ENCODE measurements around the gene KRT23. TPM values are rescaled to one million over a fixed set of nuclear protein-coding genes. Genes with fewer than 3 reads are reported as not detected.

The KRT23 gene
- total and polyA plus RNA-seq, 2 of the 4 experiments (the other 2 are of a cell fraction) = 0.36 to 0.39 TPM

GRCh38 chr17:40958086-40958953 is 20.9 kb upstream of the KRT23 start:
- Histone ChIP-seq H3K4me1 (ENCODE audit: control insufficient read depth, insufficient read depth, low read length) (peaks cover 8% of the 10 kb centered on the region), H4K91ac (ENCODE audit: insufficient read depth, low read depth, low read length) (peak overlapping the region; percentile 70), H2AK5ac (ENCODE audit: low read depth, low read length) (peak overlapping the region; percentile 84), H2BK5ac (ENCODE audit: low read depth, low read length, poor library complexity, severe bottlenecking) (peak overlapping the region; percentile 90), H3K27ac (ENCODE audit: insufficient read depth, low read length) (no peak overlapping the region), H2BK20ac (ENCODE audit: low read depth, low read length) (peak overlapping the region; percentile 50), H4K20me1 (ENCODE audit: insufficient read depth, low read length) (no peaks in the 10 kb centered on the region), H2AFZ (replicated peaks; ENCODE audit: low read length, poor library complexity) (peak overlapping the region; percentile 17), H3K14ac (replicated peaks; ENCODE audit: low read depth, low read length) (peak overlapping the region; percentile 53), H3K4ac (ENCODE audit: low read depth, low read length) (peak overlapping the region; percentile 77), H2AK9ac (replicated peaks; ENCODE audit: low read depth, low read length, poor library complexity) (peak overlapping the region; percentile 42), H3K36me3 (ENCODE audit: control insufficient read depth, insufficient read depth, low read length) (no peaks in the 10 kb centered on the region), H2BK120ac (ENCODE audit: low read depth, low read length) (peak overlapping the region; percentile 69; the same call in 1 of the 2 replicates), H3K27me3 (ENCODE audit: control insufficient read depth, insufficient read depth, low read length) (no peaks in the 10 kb centered on the region), H2BK15ac (ENCODE audit: low read depth, low read length) (peak overlapping the region; percentile 83; the same call in 2 of the 3 replicates), H3K18ac (ENCODE audit: low read depth, low read length) (peak overlapping the region; percentile 91), H3K79me1 (ENCODE audit: low read depth in 1 of 2, low read length in 2 of 2) (no peaks in the 10 kb centered on the region), H4K5ac (ENCODE audit: low read depth, low read length) (peak overlapping the region; percentile 65; the same call in 1 of the 2 replicates), H4K8ac (ENCODE audit: low read depth in 2 of 2, low read length in 2 of 2) (peak overlapping the region; percentile 73), H3K23ac (ENCODE audit: low read depth, low read length) (no peak overlapping the region), H3K56ac (ENCODE audit: extremely low read depth, insufficient read depth, low read length) (no peak overlapping the region), H3K9me1 (ENCODE audit: insufficient read depth, low read length) (peaks cover 11% of the 10 kb centered on the region), H3K4me3 (ENCODE audit: insufficient read depth, low read depth, low read length) (no peak overlapping the region), H3K9ac (ENCODE audit: low read depth, low read length) (no peak overlapping the region), H3K4me2 (ENCODE audit: low read depth, low read length) (no peak overlapping the region), H3K9me3 (ENCODE audit: control insufficient read depth, insufficient read depth, low read length) (no peaks in the 10 kb centered on the region)
- ChIA-PET POLR2A (ENCODE audit: unreplicated experiment) (interaction anchor here (0.5 kb wide), 1 partner anchor 56 kb away, joined by 3 read pairs; no protein-coding TSS in a partner anchor), CTCF (interaction anchor here (0.8 kb wide), 1 partner anchor 446 kb away, joined by 3 read pairs; no protein-coding TSS in a partner anchor)
- in situ Hi-C loops (cut with MboI; ENCODE audit: low sequenced_read_pairs) = no loop called here
- ATAC-seq (ENCODE audit: low read depth) (no peak), DNase-seq (no peak)
- no TSS peak for BruUV-seq (replicated peaks)
- intact Hi-C loops (cut with micrococcal nuclease) = loop anchor here (5.0 kb wide), 1 partner anchor 99 kb away; the partner anchor contains the start of gene KRTAP2-2
- dilution Hi-C loops (cut with HindIII; ENCODE audit: low sequenced_read_pairs, unreplicated experiment) = no loop called here
- no CpG with 5 or more reads among the region's 12 CpGs for WGBS, 2 experiments (ENCODE audit: extremely low coverage in 2 of 2, insufficient read length in 1 of 2)
- TF ChIP-seq RAD21 (IDR thresholded peaks at IDR 0.05; ENCODE audit: low read length) = no peak
- TF ChIP-seq ELK1 (IDR thresholded peaks at IDR 0.05; ENCODE audit: borderline replicate concordance, low read depth, low read length) = no peak
- TF ChIP-seq MXI1 (IDR thresholded peaks at IDR 0.05; ENCODE audit: borderline replicate concordance, low read depth, low read length) = no peak
- no peak for TF ChIP-seq RCOR1 (IDR thresholded peaks at IDR 0.05; ENCODE audit: insufficient replicate concordance, low read length)
- no peak for TF ChIP-seq SMC3 (IDR thresholded peaks at IDR 0.05; ENCODE audit: low read depth, low read length)
- TF ChIP-seq, protein P1, sequence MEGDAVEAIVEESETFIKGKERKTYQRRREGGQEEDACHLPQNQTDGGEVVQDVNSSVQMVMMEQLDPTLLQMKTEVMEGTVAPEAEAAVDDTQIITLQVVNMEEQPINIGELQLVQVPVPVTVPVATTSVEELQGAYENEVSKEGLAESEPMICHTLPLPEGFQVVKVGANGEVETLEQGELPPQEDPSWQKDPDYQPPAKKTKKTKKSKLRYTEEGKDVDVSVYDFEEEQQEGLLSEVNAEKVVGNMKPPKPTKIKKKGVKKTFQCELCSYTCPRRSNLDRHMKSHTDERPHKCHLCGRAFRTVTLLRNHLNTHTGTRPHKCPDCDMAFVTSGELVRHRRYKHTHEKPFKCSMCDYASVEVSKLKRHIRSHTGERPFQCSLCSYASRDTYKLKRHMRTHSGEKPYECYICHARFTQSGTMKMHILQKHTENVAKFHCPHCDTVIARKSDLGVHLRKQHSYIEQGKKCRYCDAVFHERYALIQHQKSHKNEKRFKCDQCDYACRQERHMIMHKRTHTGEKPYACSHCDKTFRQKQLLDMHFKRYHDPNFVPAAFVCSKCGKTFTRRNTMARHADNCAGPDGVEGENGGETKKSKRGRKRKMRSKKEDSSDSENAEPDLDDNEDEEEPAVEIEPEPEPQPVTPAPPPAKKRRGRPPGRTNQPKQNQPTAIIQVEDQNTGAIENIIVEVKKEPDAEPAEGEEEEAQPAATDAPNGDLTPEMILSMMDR (conservative IDR thresholded peaks at IDR 0.05; ENCODE audit: low read depth, low read length) = no peak
- no peak for TF ChIP-seq NFE2L2 (IDR thresholded peaks at IDR 0.05; ENCODE audit: low read depth, low read length)
- no peak for TF ChIP-seq MAZ (IDR thresholded peaks at IDR 0.05; ENCODE audit: borderline replicate concordance, low read depth, low read length)
- TF ChIP-seq CEBPB (IDR thresholded peaks at IDR 0.05; ENCODE audit: low read depth, low read length) = no peak
- no peak for TF ChIP-seq CHD1 (IDR thresholded peaks at IDR 0.05; ENCODE audit: low read depth, low read length)
- TF ChIP-seq FOS (IDR thresholded peaks at IDR 0.05; ENCODE audit: low read depth, low read length) = no peak
- TF ChIP-seq USF2 (IDR thresholded peaks at IDR 0.05; ENCODE audit: low read depth, low read length) = no peak
- no peak for TF ChIP-seq POLR2A (IDR thresholded peaks at IDR 0.05; ENCODE audit: low read depth, low read length)
- TF ChIP-seq RFX5 (IDR thresholded peaks at IDR 0.05; ENCODE audit: low read depth, low read length) = no peak

All from IMR-90 (cell line).